HCT116 (cell line): ENCODE measurements around the gene CPSF4L. TPM values are rescaled to one million over a fixed set of nuclear protein-coding genes. Genes with fewer than 3 reads are reported as not detected.

Experiments used
- ATAC-seq: fragments of 200-7000 bp; cut with Tn5 transposase; 2 replicates; pipeline ENCODE4 v1.9.1; 2020; ENCODE audit warnings: mild to moderate bottlenecking, moderate library complexity
- BruUV-seq: library from RNA; stranded (reverse); fragments of 400-500 nt; replicated peaks from 2 replicates; lab custom pipeline; 2021; lab: Mats Ljungman, UMichigan
- CTCF ChIA-PET: fragments of 300-600 bp; sonication (Branson Sonifier 250); formaldehyde crosslinking; loops from one replicate; lab custom pipeline; 2021; ENCODE audit warnings: antibody characterized with exemption; lab: Charles Lee
- POLR2A ChIA-PET: fragments of 300-600, 350-600 bp; sonication (Branson Sonifier 250); formaldehyde crosslinking; loops from one replicate; lab custom pipeline; 2021; ENCODE audit warnings: antibody characterized with exemption; lab: Charles Lee
- RAD21 ChIA-PET, 2 experiments: fragments of 300-600 bp; sonication (Branson Sonifier 250); formaldehyde crosslinking; loops; one replicate each; lab custom pipeline; 2023; ENCODE audit warnings: low total read pairs in 2 of 2; ENCODE audit not compliant: uncharacterized antibody in 2 of 2, unreplicated experiment in 2 of 2, low non-redundant PET in 1 of 2; lab: Charles Lee
- DNase-seq: peaks from one replicate; pipeline ENCODE4 v3.0.0-alpha.2; 2010; ENCODE audit warnings: low read depth, low spot score
- H2AFZ ChIP-seq: fragments of 200-600 bp; shearing (Covaris generic), sonication (generic); 2 replicates; pipeline ENCODE4 v1.6.1; 2017; ENCODE audit warnings: low read depth, mixed run types, mixed read lengths, antibody characterized with exemption, low read length; ENCODE audit not compliant: poor library complexity, severe bottlenecking
- H3K27ac ChIP-seq: 2 replicates; pipeline ENCODE4 v1.5.1; 2012; ENCODE audit warnings: low read depth, low read length
- H3K27me3 ChIP-seq: fragments of 200-600 bp; sonication (generic); 2 replicates; pipeline ENCODE4 v1.6.1; 2016; ENCODE audit warnings: mixed run types, low read length, mixed read lengths; ENCODE audit not compliant: insufficient read depth
- H3K36me3 ChIP-seq, 2 experiments: fragments of 200-500 bp in 1 of 2; fragments of 200-600 bp in 1 of 2; sonication (Bioruptor generic) in 1 of 2; sonication (generic) in 1 of 2; 2 replicates each; pipeline versions ENCODE4 v1.5.1 to v1.6.1; 2014 to 2016; ENCODE audit warnings: low read length in 2 of 2, inconsistent platforms in 1 of 2, mixed read lengths in 1 of 2, mixed run types in 1 of 2; ENCODE audit not compliant: insufficient read depth in 2 of 2, control insufficient read depth in 1 of 2
- H3K4me1 ChIP-seq, 2 experiments: fragments of 200-600 bp in 1 of 2; sonication (generic) in 1 of 2; 2 replicates each; pipeline versions ENCODE4 v1.5.1 to v1.6.1; 2012 to 2017; ENCODE audit warnings: low read length in 2 of 2, inconsistent platforms in 1 of 2, mild to moderate bottlenecking in 1 of 2, mixed read lengths in 1 of 2, mixed run types in 1 of 2, moderate library complexity in 1 of 2; ENCODE audit not compliant: insufficient read depth in 2 of 2, control insufficient read depth in 1 of 2
- H3K4me2 ChIP-seq: fragments of 200-600 bp; sonication (generic); 2 replicates; pipeline ENCODE4 v1.6.1; 2017; ENCODE audit warnings: mixed run types, low read length, mixed read lengths
- H3K4me3 ChIP-seq, 2 experiments: fragments of 200-600 bp in 1 of 2; sonication (generic) in 1 of 2; replicated peaks in 1 of 2; 2 replicates each; pipeline ENCODE4 v1.5.1; 2011 to 2016; ENCODE audit warnings: low read length in 2 of 2, control low read depth in 1 of 2, low read depth in 1 of 2, mild to moderate bottlenecking in 1 of 2, mixed read lengths in 1 of 2, mixed run types in 1 of 2
- H3K79me2 ChIP-seq: fragments of 200-600 bp; sonication (generic); 2 replicates; pipeline ENCODE4 v1.6.1; 2017; ENCODE audit warnings: mild to moderate bottlenecking, mixed run types, low read length, moderate library complexity, mixed read lengths; ENCODE audit not compliant: insufficient read depth
- H3K9ac ChIP-seq: fragments of 200-600 bp; sonication (generic); 2 replicates; pipeline ENCODE4 v1.6.1; 2016; ENCODE audit warnings: low read length, mixed read lengths
- H3K9me2 ChIP-seq: fragments of 200-600 bp; sonication (generic), shearing (Covaris generic); 2 replicates; pipeline ENCODE4 v1.6.1; 2017; ENCODE audit warnings: mixed run types, mild to moderate bottlenecking, moderate library complexity; ENCODE audit not compliant: insufficient read depth
- H3K9me3 ChIP-seq, 2 experiments: fragments of 200-500 bp in 1 of 2; fragments of 200-600 bp in 1 of 2; sonication (Bioruptor generic) in 1 of 2; sonication (generic) in 1 of 2; 2 replicates each; pipeline ENCODE4 v1.6.1; 2014 to 2017; ENCODE audit warnings: low read length in 2 of 2, mixed read lengths in 2 of 2, inconsistent platforms in 1 of 2, low read depth in 1 of 2, mild to moderate bottlenecking in 1 of 2, mixed run types in 1 of 2, moderate library complexity in 1 of 2; ENCODE audit not compliant: control insufficient read depth in 1 of 2, insufficient read depth in 1 of 2
- H4K20me1 ChIP-seq: fragments of 200-600 bp; sonication (generic), shearing (Covaris generic); 2 replicates; pipeline ENCODE4 v1.6.1; 2017; ENCODE audit warnings: mixed run types, mild to moderate bottlenecking, moderate library complexity; ENCODE audit not compliant: insufficient read depth
- ATF3 ChIP-seq: IDR thresholded peaks from 2 replicates; pipeline ENCODE4 v1.6.1; 2012
- CBX3 ChIP-seq: IDR thresholded peaks from 2 replicates; pipeline ENCODE4 v1.6.1; 2012; ENCODE audit warnings: low read depth
- EGR1 ChIP-seq: IDR thresholded peaks from 2 replicates; pipeline ENCODE4 v1.6.1; 2012; ENCODE audit warnings: low read depth
- ELF1 ChIP-seq: IDR thresholded peaks from 2 replicates; pipeline ENCODE4 v1.6.1; 2012; ENCODE audit warnings: low read depth, borderline replicate concordance
- EZH2 ChIP-seq: fragments of 200-600 bp; sonication (generic); IDR thresholded peaks from 2 replicates; pipeline ENCODE4 v1.6.1; 2017; ENCODE audit warnings: antibody characterized with exemption, mixed run types
- EZH2phosphoT487 ChIP-seq: fragments of 200-600 bp; IDR thresholded peaks from 2 replicates; pipeline ENCODE4 v1.6.1; 2018; ENCODE audit warnings: antibody characterized with exemption, borderline replicate concordance
- FOSL1 ChIP-seq: IDR thresholded peaks from 2 replicates; pipeline ENCODE4 v1.6.1; 2012; ENCODE audit warnings: low read depth
- JUND ChIP-seq: IDR thresholded peaks from 2 replicates; pipeline ENCODE4 v1.6.1; 2012
- POLR2AphosphoS5 ChIP-seq: IDR thresholded peaks from 2 replicates; pipeline ENCODE4 v1.6.1; 2011; ENCODE audit warnings: mild to moderate bottlenecking, low read depth, low read length, moderate library complexity
- RAD21 ChIP-seq: IDR thresholded peaks from 2 replicates; pipeline ENCODE4 v1.6.1; 2012; ENCODE audit warnings: low read depth, mild to moderate bottlenecking
- SIN3A ChIP-seq: IDR thresholded peaks from 2 replicates; pipeline ENCODE4 v1.6.1; 2012; ENCODE audit warnings: low read depth
- SP1 ChIP-seq: IDR thresholded peaks from 2 replicates; pipeline ENCODE4 v1.6.1; 2012; ENCODE audit warnings: low read depth
- TCF7L2 ChIP-seq: IDR thresholded peaks from 2 replicates; pipeline ENCODE4 v1.7.0; 2011; ENCODE audit warnings: borderline replicate concordance, inconsistent platforms; ENCODE audit not compliant: insufficient read depth, insufficient read length; ENCODE audit errors: extremely low read depth
- ZFX ChIP-seq: fragments of 450-650 bp; IDR thresholded peaks from 2 replicates; pipeline ENCODE4 v1.6.1; 2017
- intact Hi-C: fragments of 100-400 bp; cut with micrococcal nuclease; formaldehyde crosslinking; loops from 2 replicates; pipeline ENCODE4 v1.10.0; 2022
- total RNA-seq: library from RNA; stranded (reverse); gene quantifications from one replicate; pipeline ENCODE4 v1.2.1, GENCODE V29; 2021; ENCODE audit not compliant: unreplicated experiment

The CPSF4L gene
- total RNA-seq, 1 experiment from 2014 or later: not detected

DNA sequence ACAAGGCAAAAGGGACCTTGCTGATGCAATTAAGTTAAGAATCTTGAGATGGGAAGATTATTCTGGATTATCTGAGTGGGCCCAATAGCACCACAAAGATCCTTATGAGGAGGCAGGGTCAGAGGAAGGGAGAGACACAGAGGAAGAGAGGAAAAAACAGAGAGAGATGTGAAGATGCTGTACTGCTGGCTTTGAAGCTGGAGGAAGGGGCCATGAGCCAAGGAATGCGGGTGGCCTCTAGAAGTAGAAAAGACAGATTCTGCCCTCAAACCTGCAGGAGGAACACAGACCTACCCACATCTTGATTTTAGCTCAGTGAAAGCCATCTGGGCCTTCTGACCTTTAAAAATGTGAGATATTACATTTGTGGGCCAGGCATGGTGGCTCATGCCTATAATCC, 8.1 kb upstream of the CPSF4L start:
- no peak overlapping the region for H3K27ac ChIP-seq
- no peaks in the 10 kb centered on the region for H3K79me2 ChIP-seq
- intact Hi-C loops: no loop called here
- no peaks in the 10 kb centered on the region for H3K36me3 ChIP-seq
- ATAC-seq: no peak
- H3K9me3 ChIP-seq: no peaks in the 10 kb centered on the region
- H3K4me3 ChIP-seq: no peak overlapping the region
- peaks cover 2 to 11% of the 10 kb centered on the region in 2 experiments; a peak in 2 of 4 replicates for H3K4me1 ChIP-seq
- DNase-seq: no peak
- H2AFZ ChIP-seq: no peak overlapping the region
- BruUV-seq: no TSS peak
- no peak overlapping the region for H3K4me2 ChIP-seq
- H3K9ac ChIP-seq: no peak overlapping the region
- CTCF ChIA-PET: no interaction called here
- no peaks in the 10 kb centered on the region for H3K27me3 ChIP-seq
- RAD21 ChIA-PET: no interaction called here
- no peak for TF ChIP-seq ELF1
- no peak for TF ChIP-seq SP1
- no peak for TF ChIP-seq FOSL1
- no peak for TF ChIP-seq POLR2AphosphoS5
- TF ChIP-seq JUND: no peak
- no peak for TF ChIP-seq EZH2phosphoT487
- TF ChIP-seq EGR1: no peak
- TF ChIP-seq EZH2: no peak
- no peak for TF ChIP-seq ATF3
- TF ChIP-seq ZFX: no peak
- TF ChIP-seq CBX3: no peak
- no peak for TF ChIP-seq RAD21
- POLR2A ChIA-PET: no interaction called here
- no peaks in the 10 kb centered on the region for H4K20me1 ChIP-seq
- no peaks in the 10 kb centered on the region for H3K9me2 ChIP-seq

- H3K4me1 ChIP-seq: peaks cover 2 to 11% of the 10 kb centered on the region in 2 experiments; a peak in 2 of 4 replicates
- no peak overlapping the region for H3K9ac ChIP-seq
- CTCF ChIA-PET: interaction anchor here (4.2 kb wide), 1 partner anchor 101 kb away, joined by 17 read pairs; no protein-coding TSS in a partner anchor
- no peaks in the 10 kb centered on the region for H3K27me3 ChIP-seq
- H3K4me3 ChIP-seq: no peak overlapping the region
- no peak for DNase-seq
- intact Hi-C loops: no loop called here
- no peaks in the 10 kb centered on the region for H4K20me1 ChIP-seq
- no peak overlapping the region for H2AFZ ChIP-seq
- BruUV-seq: no TSS peak
- RAD21 ChIA-PET: no interaction called here
- no peak for TF ChIP-seq TCF7L2
- TF ChIP-seq SIN3A: no peak
- no peak for TF ChIP-seq POLR2AphosphoS5
- TF ChIP-seq FOSL1: no peak
- no peak overlapping the region for H3K27ac ChIP-seq
- no peak for ATAC-seq
- no peaks in the 10 kb centered on the region for H3K9me2 ChIP-seq
- H3K79me2 ChIP-seq: no peaks in the 10 kb centered on the region
- H3K9me3 ChIP-seq: no peaks in the 10 kb centered on the region
- no peaks in the 10 kb centered on the region for H3K36me3 ChIP-seq
- POLR2A ChIA-PET: no interaction called here
- H3K4me2 ChIP-seq: no peak overlapping the region
These were observed 7.6 kb upstream of the CPSF4L start for GRCh38 chr17:73269329-73269615.
